ENCODE results near the gene PRKG1. TPM values are rescaled to one million over a fixed set of nuclear protein-coding genes. Genes with fewer than 3 reads are reported as not detected.

PRKG1 gene
- total and polyA plus RNA-seq, 2 of the 4 experiments (the other 2 are of a cell fraction): 3.5 to 18.3 TPM

DNA sequence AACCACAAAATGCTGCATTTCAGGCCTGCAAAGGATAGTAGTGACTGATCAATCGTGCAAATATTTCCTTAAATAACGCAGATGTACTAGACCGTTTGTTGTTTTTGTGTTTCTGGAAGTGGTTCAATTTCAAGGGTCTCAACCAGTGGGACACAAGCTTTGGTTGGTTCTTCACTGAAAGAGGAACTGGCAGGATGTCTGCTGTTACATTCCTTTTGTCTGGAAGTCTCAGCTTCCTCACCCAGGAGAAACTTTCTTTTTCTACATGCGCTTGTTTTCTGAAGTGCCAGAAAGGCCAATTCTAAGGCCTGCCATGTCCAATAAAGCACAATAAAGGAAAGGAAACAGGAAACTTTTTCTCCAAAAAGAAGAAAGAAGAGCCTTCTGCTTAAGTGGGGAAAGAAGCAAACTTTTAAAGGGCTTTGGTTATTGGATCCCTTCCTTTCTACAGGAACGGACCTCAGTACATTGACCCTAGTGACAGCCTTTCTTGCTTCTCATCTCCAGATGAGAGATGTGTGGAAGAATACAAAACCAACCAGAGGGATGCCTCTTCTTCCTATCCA is 1243.9 kb downstream of the PRKG1 start (continued):
- TF ChIP-seq USF2 (IDR thresholded peaks at IDR 0.05; ENCODE audit: low read depth, low read length): no peak

DNA sequence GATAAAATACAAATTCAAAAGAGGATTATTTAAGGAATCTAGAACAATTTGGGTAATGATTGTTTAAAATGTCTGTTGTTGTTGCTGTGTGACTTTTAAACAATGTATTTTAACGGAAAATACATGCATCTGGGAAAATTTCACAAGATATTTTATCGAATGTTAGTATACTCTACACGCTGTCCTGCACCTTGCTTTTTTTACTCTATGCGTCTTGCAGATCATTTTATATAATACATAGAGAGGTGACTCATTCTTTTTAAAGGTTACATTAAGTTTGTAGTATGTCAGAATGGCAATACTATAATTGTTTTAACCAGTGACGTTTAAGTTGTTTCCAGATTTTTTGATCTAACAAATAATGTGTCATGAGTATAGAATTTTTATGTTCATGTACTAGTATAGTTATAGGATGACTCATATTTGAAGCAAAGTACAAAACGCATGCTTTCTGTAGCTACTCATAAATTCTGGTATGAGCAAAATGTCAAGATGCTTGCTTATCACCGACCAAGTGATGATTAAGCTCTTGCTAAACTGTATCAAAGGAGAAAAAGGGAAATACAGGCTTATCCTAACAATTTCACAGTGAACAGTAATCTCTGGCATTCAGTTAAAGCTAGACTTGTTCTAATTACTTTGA is 1244.7 kb downstream of the PRKG1 start:
- DNase-seq (peak; percentile 98), ATAC-seq (ENCODE audit: low read depth) (peak; percentile 53)
- Histone ChIP-seq H4K20me1 (ENCODE audit: insufficient read depth, low read length) (no peaks in the 10 kb centered on the region), H4K91ac (ENCODE audit: insufficient read depth, low read depth, low read length) (peak overlapping the region; percentile 50; the same call in 1 of the 2 replicates), H3K4me2 (ENCODE audit: low read depth, low read length) (peak overlapping the region; percentile 47; the same call in 1 of the 2 replicates), H2AK9ac (replicated peaks; ENCODE audit: low read depth, low read length, poor library complexity) (no peak overlapping the region), H3K36me3 (ENCODE audit: control insufficient read depth, insufficient read depth, low read length) (peaks cover 6% of the 10 kb centered on the region; the same call in 1 of the 2 replicates), H3K9ac (ENCODE audit: low read depth, low read length) (no peak overlapping the region), H2AK5ac (ENCODE audit: low read depth, low read length) (no peak overlapping the region), H3K4me3 (ENCODE audit: insufficient read depth, low read depth, low read length) (no peak overlapping the region), H3K9me1 (ENCODE audit: insufficient read depth, low read length) (0 out of 2 replicates have a peak, but pooled peaks cover 2% of the 10 kb centered on the region), H3K4ac (ENCODE audit: low read depth, low read length) (no peak overlapping the region), H3K18ac (ENCODE audit: low read depth, low read length) (no peak overlapping the region), H3K56ac (ENCODE audit: extremely low read depth, insufficient read depth, low read length) (peak overlapping the region; percentile 73; the same call in 1 of the 2 replicates), H2BK15ac (ENCODE audit: low read depth, low read length) (no peak overlapping the region), H4K8ac (ENCODE audit: low read depth in 2 of 2, low read length in 2 of 2) (peak overlapping the region; percentile 91 to 96; a peak in 2 of 4 replicates), H2BK120ac (ENCODE audit: low read depth, low read length) (peak overlapping the region; percentile 97), H3K79me1 (ENCODE audit: low read depth in 1 of 2, low read length in 2 of 2) (peaks cover 0 to 29% of the 10 kb centered on the region in 2 experiments; a peak in 2 of 4 replicates), H3K14ac (replicated peaks; ENCODE audit: low read depth, low read length) (no peak overlapping the region), H2BK20ac (ENCODE audit: low read depth, low read length) (peak overlapping the region; percentile 59; the same call in 1 of the 2 replicates), H2BK5ac (ENCODE audit: low read depth, low read length, poor library complexity, severe bottlenecking) (peak overlapping the region; percentile 99), H3K23ac (ENCODE audit: low read depth, low read length) (no peak overlapping the region), H4K5ac (ENCODE audit: low read depth, low read length) (no peak overlapping the region), H3K27ac (ENCODE audit: insufficient read depth, low read length) (peak overlapping the region; percentile 71; the same call in 1 of the 2 replicates), H3K9me3 (ENCODE audit: control insufficient read depth, insufficient read depth, low read length) (no peaks in the 10 kb centered on the region), H3K27me3 (ENCODE audit: control insufficient read depth, insufficient read depth, low read length) (no peaks in the 10 kb centered on the region), H2AFZ (replicated peaks; ENCODE audit: low read length, poor library complexity) (no peak overlapping the region), H3K4me1 (ENCODE audit: control insufficient read depth, insufficient read depth, low read length) (peaks cover 4% of the 10 kb centered on the region; the same call in 1 of the 2 replicates)
- ChIA-PET CTCF (interaction anchor here (0.6 to 3.4 kb wide), 2 partner anchors 20 to 170 kb away, joined by 3 to 16 read pairs; no protein-coding TSS in a partner anchor), POLR2A (ENCODE audit: unreplicated experiment) (no interaction called here)
- no TSS peak for BruUV-seq (replicated peaks)
- intact Hi-C loops (cut with micrococcal nuclease) (loop anchor here (5.0 kb wide), 1 partner anchor 123 kb away; no protein-coding TSS in a partner anchor), dilution Hi-C loops (cut with HindIII; ENCODE audit: low sequenced_read_pairs, unreplicated experiment) (no loop called here), in situ Hi-C loops (cut with MboI; ENCODE audit: low sequenced_read_pairs) (no loop called here)
- TF ChIP-seq USF2 (IDR thresholded peaks at IDR 0.05; ENCODE audit: low read depth, low read length) (no peak), FOS (IDR thresholded peaks at IDR 0.05; ENCODE audit: low read depth, low read length) (peak; percentile 99), SMC3 (IDR thresholded peaks at IDR 0.05; ENCODE audit: low read depth, low read length) (no peak), CEBPB (IDR thresholded peaks at IDR 0.05; ENCODE audit: low read depth, low read length) (peak; percentile 88), BHLHE40 (IDR thresholded peaks at IDR 0.05; ENCODE audit: low read depth, low read length) (peak; percentile 82; the same call in 1 of the 2 replicates), MAFK (IDR thresholded peaks at IDR 0.05; ENCODE audit: low read depth, low read length) (0 out of 2 replicates have a peak, but pooled peaks have one; percentile 32)
- TF ChIP-seq, protein P1, sequence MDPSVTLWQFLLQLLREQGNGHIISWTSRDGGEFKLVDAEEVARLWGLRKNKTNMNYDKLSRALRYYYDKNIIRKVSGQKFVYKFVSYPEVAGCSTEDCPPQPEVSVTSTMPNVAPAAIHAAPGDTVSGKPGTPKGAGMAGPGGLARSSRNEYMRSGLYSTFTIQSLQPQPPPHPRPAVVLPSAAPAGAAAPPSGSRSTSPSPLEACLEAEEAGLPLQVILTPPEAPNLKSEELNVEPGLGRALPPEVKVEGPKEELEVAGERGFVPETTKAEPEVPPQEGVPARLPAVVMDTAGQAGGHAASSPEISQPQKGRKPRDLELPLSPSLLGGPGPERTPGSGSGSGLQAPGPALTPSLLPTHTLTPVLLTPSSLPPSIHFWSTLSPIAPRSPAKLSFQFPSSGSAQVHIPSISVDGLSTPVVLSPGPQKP (IDR thresholded peaks at IDR 0.05; ENCODE audit: borderline replicate concordance, low read depth, low read length): no peak
- WGBS, 2 experiments (ENCODE audit: extremely low coverage in 2 of 2, insufficient read length in 1 of 2): no CpG with 5 or more reads among the region's 7 CpGs
